GM12878 (cell line): Measurements from ENCODE around the gene OR2T6.

ENCODE experiments used
- CHD2 ChIP-seq: IDR thresholded peaks from 2 replicates; pipeline ENCODE4 v1.6.1; 2011; ENCODE audit warnings: low read depth, low read length, improper control_type of control experiment, borderline replicate concordance
- POLR2AphosphoS5 ChIP-seq: IDR thresholded peaks from 2 replicates; pipeline ENCODE4 v1.6.1; 2011; ENCODE audit warnings: mild to moderate bottlenecking, low read length, inconsistent platforms
- TF ChIP-seq, protein P1 (sequence below), 3 experiments: IDR thresholded peaks in 2 of 3; conservative IDR thresholded peaks in 1 of 3; 2 replicates each; pipeline ENCODE4 v1.5.1; 2011; ENCODE audit warnings: low read depth in 3 of 3, low read length in 3 of 3, mild to moderate bottlenecking in 3 of 3, control low read depth in 2 of 3, moderate library complexity in 2 of 3, inconsistent platforms in 1 of 3, mixed read lengths in 1 of 3; ENCODE audit not compliant: control insufficient read depth in 2 of 3, insufficient read depth in 1 of 3; ENCODE audit errors: extremely low read depth in 1 of 3
- TF ChIP-seq, protein P2 (sequence below): IDR thresholded peaks from 2 replicates; pipeline ENCODE4 v1.6.1; 2011; ENCODE audit warnings: low read depth, low read length, improper control_type of control experiment, borderline replicate concordance

DNA sequence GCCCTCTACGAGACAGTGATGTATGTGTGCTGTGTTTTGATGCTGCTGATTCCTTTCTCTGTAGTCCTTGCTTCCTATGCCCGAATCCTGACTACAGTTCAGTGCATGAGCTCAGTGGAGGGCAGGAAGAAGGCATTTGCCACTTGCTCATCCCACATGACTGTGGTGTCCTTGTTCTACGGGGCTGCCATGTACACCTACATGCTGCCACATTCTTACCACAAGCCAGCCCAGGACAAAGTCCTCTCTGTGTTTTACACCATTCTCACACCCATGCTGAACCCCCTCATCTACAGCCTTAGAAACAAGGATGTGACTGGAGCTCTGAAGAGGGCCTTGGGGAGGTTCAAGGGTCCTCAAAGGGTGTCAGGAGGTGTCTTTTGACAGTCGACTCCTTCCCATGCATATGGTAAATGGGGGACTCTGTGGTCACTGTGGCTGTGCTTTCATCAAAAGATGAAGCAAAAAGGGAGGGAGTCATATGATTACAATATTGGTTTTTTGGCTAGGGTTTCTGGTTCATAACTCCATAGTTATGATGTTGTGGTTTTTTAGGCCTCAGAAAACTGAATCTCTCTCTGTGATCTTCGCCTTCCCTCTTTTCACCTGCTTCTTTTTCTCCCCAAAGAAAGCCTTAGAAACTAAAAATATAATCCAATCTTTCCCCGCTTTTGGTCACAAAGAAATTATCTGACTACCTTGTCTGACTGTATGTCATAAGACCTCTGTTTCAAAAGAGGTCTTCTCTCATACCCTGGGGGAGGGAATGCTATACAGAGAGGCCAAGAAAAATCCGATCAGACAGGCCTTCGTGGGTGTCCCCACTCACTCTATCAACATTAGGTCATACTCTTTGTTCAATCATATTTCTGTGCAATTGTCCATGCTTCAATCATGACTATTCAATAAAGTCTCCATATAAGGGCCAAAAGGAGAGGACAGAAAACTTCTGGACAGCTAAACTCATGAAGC is 31.5 kb downstream of the OR2T6 start:
- TF ChIP-seq POLR2AphosphoS5 (no peak), CHD2 (no peak)
- TF ChIP-seq, protein P1, sequence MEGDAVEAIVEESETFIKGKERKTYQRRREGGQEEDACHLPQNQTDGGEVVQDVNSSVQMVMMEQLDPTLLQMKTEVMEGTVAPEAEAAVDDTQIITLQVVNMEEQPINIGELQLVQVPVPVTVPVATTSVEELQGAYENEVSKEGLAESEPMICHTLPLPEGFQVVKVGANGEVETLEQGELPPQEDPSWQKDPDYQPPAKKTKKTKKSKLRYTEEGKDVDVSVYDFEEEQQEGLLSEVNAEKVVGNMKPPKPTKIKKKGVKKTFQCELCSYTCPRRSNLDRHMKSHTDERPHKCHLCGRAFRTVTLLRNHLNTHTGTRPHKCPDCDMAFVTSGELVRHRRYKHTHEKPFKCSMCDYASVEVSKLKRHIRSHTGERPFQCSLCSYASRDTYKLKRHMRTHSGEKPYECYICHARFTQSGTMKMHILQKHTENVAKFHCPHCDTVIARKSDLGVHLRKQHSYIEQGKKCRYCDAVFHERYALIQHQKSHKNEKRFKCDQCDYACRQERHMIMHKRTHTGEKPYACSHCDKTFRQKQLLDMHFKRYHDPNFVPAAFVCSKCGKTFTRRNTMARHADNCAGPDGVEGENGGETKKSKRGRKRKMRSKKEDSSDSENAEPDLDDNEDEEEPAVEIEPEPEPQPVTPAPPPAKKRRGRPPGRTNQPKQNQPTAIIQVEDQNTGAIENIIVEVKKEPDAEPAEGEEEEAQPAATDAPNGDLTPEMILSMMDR (IDR thresholded peaks at IDR 0.05 in 2 of 3, conservative IDR thresholded peaks at IDR 0.05 in 1 of 3; ENCODE audit: control insufficient read depth in 2 of 3, extremely low read depth in 1 of 3, insufficient read depth in 1 of 3, low read depth in 3 of 3, low read length in 3 of 3), result no peak
- TF ChIP-seq, protein P2, sequence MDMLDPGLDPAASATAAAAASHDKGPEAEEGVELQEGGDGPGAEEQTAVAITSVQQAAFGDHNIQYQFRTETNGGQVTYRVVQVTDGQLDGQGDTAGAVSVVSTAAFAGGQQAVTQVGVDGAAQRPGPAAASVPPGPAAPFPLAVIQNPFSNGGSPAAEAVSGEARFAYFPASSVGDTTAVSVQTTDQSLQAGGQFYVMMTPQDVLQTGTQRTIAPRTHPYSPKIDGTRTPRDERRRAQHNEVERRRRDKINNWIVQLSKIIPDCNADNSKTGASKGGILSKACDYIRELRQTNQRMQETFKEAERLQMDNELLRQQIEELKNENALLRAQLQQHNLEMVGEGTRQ, result no peak
